ENCODE results near the gene SLC25A53.

Gene SLC25A53, protein sequence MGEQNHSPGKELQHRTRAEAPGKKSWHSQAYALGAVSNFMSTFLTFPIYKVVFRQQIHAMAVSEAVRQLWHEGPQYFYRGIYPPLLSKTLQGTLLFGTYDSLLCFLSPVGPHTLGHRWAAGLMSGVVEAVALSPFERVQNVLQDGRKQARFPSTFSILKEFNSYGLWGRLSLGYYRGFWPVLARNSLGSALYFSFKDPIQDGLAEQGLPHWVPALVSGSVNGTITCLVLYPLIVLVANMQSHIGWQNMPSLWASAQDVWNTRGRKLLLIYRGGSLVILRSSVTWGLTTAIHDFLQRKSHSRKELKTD

DNA sequence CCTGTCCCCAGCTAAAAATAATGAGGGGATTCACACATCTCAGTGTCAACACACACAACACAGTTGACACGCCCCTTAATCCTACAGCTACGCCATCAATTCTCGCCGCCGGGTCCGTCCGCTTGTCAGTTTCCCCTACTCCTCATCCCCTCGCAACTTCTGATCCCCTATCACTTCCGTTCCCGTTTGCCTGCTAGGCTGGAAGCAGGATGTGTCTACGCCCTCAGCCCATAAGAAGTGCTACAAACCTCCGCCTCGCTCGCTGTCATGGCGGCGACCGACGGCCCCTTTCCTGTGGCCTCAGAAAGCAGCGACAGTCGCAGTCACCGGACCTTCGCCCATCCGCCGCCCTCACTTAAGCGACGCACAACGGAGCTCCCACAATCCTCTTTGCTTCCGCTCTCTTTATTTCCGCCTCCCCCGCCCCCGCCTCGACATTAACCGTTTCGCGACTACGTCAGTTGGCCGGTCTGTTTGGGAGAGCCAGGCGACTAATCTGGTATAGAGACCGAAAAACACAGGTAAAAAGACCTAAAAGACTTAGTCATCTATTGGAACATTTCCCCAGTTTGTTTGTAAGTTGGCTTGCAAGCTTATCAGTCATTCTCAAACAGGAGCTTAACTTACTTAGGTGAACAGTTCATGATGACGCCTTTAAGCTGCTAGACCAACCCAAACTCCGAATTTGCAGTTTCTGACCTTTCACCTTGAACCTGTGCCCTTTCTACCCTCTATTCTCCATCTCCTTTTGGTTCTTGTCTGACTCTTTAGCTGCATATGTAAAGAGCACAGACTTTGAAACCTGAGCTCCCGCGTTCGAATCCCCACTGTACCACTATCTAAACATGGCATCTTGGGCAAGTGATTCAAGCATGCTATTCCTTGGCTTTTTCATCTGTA is at the start of gene SLC25A53:
Gene SLC25A53 (minus strand): TSS at position 380 of the 900 bp plus-strand sequence. CDS start 51,752 bp downstream, outside the sequence.
- DNase-seq (ENCODE audit: low read depth in 2 of 2) = peak; percentile 43 to 51

DNA sequence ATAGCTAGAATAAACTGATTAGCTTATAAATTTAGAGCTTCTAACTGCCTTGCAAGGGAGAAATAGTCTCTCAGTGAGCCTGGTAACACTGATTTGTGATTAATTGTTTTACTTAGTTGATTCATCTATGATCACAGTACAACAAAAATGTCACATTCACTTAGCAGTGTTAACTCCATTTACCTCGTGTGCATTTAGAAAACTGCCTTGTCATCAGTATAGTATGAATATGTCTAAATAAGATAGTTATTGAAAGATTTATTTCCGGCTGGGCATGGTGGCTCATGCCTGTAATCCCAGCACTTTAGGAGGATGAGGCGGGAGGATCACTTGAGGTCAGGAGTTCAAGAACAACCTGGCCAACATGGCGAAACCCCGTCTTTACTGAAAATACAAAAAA is 48.7 kb upstream of the SLC25A53 start:
- no peak for DNase-seq (ENCODE audit: low read depth in 2 of 2)

DNA sequence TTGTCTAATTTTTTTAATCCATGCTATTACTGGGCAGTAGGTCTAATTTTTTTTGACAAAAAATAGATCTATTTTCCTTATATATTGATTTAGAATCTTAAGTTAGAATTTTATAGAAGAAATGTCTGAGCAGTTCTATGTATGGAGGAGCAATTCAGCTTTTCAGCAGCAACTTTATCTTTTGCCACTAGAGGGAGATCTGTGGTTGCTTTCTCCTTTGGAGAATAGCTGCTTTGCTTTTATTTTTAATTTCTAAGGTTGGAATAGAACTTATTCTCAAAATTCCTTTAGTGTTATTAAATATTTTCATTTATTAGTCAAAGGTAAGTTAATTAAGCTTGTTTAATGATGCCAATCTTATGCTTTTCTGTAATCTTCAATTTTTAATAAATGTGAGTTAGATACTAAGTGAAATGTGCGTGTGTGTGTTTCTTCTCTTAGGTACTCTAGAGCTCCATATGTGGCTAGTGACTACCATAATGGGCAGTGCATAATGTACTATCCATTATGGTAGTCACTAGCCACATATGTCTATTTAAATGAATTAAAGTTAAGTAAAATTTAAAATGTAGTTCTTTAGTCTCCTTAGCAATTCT is 38.8 kb upstream of the SLC25A53 start:
- no peak for DNase-seq (ENCODE audit: low read depth in 2 of 2)

DNA sequence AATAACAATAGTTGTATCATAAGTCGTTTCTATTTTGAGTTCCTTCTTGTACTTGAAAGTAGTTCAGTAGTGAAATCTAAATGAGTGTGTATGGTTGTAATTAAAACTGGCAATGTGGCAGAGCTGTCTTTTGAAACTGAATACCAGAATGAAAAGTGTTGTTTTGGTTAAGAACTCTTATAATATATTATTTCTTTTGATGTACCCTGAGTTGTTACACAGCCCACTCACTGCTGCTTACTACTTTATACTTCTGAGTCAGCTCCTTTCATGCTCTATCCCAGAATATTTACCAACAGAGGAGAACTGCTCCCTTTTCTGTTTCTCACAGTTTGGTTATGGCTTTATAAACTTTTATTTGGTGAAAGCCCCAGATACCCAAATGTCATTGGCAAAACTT is 38.2 kb upstream of the SLC25A53 start:
- no peak for DNase-seq (ENCODE audit: low read depth in 2 of 2)

DNA sequence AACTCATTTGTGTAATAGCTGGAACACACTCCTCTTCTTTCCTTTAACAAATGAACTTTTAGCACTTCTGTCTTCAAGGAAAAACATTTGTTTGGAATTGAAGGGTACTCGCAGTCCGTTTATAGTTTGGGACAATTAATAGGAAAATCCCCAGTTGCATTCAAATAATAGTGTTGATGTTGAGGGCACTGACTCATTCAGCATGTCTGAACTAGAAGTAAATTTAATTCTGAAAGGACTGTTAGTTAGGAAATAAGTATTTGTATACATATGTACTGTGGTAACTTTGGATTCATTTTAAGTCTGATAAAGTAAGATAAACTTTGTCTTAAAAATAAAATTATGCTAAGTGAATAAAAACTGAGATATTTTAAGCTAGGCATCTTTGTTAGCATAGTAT is 36.7 kb upstream of the SLC25A53 start:
- no peak for DNase-seq (ENCODE audit: low read depth in 2 of 2)

DNA sequence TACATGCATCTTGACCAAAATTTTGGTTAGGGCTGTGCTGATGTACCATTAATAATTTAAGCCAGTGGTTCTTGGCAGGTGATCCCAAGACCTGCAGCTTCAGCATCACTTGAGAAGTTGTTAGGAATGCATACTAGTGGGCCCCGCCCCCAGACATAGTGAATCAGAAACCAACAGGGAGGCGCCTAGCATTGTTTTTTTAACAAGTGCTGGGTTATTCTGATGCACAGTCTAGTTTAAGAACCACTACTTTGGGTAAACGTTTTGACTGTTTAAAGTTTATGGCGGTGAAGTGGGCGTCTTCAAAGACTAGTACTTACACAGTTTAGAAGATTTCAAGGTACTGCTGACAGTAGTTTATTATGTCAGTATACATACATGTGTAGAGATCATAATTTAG is 33.0 kb upstream of the SLC25A53 start:
- no peak for DNase-seq (ENCODE audit: low read depth in 2 of 2)

DNA sequence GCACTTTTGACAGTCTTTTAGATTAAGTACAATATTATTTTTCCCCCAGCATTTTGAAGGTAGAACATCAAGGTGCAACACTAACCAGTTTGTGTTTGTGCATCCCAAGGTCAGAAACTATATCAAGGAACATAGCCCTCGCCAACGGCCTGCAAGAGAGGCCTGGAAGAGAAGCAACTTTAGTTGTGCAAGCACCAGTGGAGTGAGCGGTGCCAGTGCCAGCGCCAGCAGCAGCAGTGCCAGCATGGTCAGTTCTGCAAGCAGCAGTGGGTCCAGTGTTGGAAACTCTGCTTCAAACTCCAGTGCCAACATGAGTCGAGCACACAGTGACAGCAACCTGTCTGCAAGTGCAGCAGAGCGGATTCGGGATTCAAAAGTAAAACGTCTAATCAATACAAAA is 31.1 kb upstream of the SLC25A53 start:
- DNase-seq (ENCODE audit: low read depth in 2 of 2) = no peak

DNA sequence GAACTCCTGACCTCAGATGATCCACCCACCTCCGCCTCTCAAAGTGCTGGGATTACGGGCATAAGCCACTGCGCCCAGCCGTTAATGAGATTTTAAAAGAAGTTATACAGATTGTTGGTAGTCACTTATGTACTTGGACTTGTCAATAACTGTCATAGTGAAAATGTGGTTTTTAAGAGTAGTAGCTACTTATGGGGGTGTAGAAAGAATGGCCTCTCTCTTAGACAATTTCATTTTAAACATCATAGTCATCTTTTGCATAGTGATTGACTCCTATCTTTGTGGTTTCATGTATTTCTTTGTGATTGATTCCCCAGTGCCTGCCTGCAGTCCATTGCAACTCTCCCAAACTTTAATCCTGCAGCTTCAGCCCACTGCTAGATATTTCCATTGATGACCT is 26.9 kb upstream of the SLC25A53 start:
- no peak for DNase-seq (ENCODE audit: low read depth in 2 of 2)

DNA sequence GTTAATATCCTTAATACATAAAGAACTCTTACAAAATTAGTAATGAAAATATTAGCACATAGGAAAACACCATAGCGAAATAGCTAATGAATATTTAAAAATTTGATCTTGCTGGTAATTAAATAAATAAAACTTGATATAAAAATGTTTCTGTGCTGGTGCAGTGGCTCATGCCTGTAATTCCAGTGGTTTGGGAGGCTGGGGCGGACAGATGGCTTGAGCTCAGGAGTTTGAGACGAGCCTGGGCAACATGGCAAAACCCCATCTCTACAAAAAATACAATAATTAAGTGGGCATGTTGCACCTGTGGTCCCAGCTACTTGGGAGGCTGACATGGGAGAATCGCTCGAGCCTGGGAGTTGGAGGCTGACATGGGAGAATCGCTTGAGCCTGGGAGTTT is 17.0 kb upstream of the SLC25A53 start:
- DNase-seq (ENCODE audit: low read depth in 2 of 2) = no peak

DNA sequence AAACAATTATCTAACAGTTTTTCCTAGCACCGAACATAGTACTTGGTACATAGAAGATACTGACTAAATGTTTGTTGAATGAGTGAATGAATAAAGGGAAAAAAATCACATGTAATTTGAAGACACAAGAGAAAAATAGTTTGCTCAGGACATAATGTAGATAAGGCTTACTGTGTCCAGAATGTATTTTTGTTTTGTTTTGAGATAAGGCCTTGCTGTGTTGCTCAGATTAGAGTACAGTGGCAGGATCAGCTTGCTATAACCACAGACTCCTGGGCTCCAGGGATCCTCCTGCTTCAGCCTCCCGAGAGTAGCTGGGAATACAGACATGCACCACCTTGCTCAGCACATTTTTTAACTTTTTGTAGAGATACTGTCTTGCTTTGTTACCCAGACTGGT is 16.0 kb upstream of the SLC25A53 start:
- DNase-seq (ENCODE audit: low read depth in 2 of 2) = no peak

DNA sequence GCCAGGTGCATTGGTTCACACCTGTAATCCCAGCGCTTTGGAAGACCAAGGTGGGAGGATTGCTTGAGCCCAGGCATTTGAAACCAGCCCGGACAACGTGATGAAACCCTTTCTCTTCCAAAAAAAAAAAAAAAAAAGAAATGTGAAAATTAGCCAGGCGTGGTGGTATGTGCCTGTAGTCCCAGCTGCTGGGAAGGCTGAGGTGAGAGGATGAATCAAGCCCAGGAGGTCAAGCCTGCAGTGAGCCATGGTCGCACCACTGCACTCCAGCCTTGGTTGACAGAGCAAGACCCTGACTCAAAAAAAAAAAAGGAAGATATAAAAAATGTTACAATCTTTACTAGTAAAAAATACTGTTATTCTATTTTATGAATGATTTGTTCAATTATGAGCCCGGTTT is 15.3 kb upstream of the SLC25A53 start:
- no peak for DNase-seq (ENCODE audit: low read depth in 2 of 2)

DNA sequence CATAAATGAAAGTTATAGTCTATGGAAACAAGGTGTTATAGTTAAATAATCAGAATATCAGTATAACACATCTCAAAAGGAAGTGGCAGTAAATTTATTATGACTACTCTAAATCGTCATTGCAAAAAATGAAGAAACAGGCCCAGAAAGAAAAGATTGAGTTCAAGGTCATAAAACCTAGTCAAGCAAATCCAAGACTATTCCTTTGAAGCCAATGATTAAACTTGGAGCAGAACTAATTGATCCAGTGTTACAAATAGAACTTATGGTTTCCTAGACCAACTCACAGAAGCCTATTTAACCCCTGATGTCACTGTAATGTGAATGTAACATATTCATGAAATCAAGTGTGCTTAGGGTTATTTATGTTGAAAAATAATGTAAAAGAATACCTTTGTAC is 11.3 kb upstream of the SLC25A53 start:
- no peak for DNase-seq (ENCODE audit: low read depth in 2 of 2)

DNA sequence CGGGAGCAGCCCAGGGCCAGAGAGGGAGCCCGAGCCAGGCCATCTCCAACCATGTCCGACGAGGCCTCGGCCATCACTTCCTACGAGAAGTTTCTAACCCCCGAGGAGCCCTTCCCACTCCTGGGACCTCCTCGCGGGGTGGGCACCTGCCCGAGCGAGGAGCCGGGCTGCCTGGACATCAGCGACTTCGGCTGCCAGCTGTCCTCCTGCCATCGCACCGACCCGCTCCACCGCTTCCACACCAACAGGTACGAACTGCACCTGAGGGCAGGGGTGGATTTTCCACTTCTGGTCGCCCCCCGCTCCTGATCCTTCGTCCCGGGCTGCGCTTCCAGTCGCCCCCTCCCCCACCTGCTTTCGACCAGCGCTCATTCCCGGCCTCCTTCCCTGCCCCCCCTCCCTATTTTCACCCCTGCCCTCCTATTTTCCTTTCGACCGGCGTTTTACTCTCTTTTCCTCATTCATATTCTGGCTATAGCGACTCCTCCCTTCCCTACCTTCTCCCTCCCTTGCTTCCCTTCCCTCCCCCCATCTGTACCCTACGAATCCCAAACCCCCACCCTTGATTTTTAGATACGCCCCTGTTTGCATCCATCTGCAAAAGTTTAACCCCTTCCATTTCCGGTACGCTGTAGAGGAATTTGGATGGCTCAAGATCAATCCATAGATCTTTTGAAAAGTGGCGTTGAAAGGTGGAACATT is 10.1 kb upstream of the SLC25A53 start:
- DNase-seq (ENCODE audit: low read depth in 2 of 2) = no peak

DNA sequence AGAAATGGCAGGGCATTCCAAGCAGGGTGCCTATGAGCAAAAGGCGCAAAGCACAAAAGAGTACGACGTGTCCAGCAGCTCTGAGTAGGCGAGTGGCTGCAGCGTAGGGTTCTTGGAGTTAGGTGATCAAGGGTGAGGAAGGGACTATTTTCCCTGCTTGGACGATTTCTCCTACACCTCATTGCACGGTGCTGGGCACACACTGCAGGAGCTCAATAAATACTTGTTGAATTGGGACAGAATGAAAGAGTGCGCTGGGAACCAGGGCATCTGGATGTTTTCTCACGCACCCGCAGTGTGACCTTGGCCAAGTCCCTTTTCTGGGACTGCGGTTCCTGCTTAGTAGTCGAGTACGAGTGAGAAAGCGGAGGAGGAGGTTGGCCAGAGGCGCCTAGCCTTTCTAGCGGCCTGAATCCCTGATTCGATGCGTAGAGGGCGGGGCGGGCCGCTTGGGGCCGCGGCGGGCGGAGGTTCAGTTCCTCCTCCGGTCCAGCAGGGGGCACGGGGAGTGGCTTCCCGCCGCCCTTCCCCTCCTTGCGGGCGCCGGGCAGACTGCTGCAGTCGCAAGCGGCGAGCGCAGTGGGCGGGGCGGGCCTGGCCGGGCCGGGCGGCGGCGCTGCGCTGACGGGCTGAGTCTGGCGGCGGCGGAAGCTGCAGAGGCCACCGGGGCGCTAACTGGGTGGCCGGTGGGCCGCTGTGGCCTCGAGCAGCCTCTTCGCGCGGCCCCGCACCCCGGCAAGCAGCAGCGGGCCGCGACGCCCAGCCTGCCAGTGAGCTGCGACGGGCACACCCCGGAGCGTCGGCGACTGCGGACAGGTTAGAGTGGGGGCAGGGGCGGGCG is 9.3 kb upstream of the SLC25A53 start, which contains the start of gene FAM199X:
Gene FAM199X (plus strand): TSS at position 560 of the 841 bp plus-strand sequence. CDS start 333 bp downstream, outside the sequence.
- peak; percentile 63 to 64 for DNase-seq (ENCODE audit: low read depth in 2 of 2)

DNA sequence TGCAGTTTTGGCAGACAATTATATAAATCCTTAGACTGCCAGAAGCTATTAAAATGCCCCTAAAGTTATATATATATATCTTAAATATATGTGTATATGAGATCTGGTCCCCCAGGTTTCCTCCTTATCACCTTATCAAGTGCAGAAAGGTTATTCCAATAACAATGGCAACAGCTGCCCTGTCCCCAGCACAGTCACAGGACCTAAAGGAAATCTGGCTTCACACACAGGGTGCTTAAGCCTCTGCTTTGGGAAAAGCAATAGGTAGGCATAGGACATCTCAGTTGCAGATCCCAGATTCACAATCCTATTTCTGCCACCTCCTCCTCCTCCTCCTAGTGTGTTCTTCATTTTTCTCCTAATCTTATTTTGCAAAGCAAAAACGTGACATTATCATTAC is 5.8 kb downstream of the SLC25A53 start:
- DNase-seq (ENCODE audit: low read depth in 2 of 2) = no peak

DNA sequence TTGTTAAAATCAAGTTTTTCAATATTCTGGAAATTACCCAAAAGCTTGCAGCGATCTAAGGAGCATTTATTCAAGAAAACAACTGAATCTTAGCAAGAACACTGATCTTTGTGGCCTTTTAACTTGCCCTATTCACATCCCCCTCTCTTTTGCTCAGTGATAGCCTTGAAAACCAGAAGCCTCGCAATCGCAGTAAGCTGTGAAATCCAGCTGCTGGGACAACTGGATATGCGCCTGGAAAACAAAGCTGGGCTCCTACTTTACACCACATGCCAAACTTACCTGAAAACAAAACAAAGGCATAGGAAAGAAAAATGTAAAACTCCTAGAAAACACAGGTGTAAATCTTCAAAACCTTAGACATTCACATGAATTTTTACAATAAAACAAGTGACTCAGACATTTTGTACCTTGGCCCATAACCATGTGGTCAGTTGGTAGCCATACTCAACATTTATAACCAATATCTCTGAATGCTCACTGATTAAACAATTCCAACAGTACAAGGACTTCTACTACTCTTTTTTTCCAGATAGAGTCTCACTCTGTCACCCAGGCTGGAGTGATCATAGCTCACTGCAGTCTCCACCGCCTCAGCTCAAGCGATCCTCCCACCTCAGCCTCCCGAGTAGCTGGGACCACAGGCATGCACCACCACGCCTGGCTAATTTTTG is 15.6 kb downstream of the SLC25A53 start:
- DNase-seq (ENCODE audit: low read depth in 2 of 2) = no peak

DNA sequence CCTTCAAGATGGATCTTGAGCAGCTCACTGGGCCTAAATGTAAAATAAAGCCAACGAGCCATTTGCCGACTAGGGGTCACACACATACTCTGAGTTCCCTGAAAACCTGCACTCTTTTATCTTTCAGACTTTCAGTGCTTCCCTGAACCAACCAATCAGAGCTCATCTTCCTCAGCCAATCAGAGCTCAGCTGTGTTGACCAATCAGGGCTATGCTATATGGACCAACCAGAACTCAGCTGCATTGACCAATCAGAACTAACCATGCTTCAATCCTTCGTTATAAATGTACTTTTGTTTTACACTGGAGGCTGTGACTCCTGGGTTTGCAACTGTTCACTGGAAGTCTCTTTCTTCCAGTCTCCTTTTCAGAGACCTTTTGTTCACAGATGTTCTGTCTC is 19.3 kb downstream of the SLC25A53 start:
- DNase-seq (ENCODE audit: low read depth in 2 of 2) = no peak

DNA sequence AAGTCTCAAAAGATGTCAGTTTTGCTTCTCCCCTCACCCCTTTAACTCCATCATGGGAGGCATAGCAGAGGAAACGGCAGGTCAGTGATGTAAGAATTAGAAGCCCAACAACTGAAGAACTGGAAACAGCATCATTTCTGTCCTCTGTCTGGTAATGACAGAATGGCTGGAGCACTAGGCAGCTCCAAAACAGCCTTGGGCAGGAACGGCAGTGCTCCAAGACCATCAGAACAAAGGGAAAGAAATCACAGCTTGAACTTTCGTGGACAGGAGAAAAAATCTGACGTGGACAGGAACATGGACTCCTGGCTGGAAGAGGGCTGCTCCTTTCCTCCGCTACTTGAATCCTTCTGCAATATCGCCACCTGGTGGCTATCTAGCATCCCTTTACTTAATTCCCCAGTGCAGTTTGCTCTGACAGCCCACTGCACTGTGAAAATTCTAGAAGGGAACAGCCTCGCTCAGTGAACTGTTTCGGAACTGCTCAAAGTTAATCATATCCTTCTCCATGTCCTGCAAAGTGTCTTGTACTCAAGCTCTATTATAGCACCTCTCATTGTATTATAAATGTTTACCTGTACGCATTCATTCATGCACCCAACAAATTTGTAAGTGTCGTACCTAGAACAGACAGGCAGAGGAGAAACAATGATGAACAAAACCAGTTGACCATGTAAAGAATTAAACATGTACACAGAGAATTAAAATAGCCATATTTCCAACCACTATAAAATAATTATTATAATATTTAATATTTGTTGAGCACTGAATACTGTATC is 20.4 kb downstream of the SLC25A53 start:
- peak in 1 of 2 donors; percentile 25 for DNase-seq (ENCODE audit: low read depth in 2 of 2)

DNA sequence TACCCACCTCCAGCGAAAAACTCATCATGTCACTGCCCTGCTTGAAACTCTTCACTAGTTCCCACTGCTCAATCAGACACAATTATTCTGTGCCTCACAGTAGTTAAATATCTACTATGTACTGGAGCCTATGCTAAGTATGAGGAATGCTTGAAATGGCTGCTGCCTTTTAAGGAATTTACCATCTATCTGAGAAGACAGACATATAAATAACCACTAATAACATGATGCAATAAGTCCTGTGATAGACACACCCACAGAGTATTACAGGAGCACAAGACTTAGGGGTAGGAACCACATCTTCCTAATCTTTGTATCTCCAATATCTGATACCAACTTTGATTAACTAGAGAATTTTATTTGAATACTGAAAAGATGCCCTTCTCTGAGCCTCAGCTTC is 21.1 kb downstream of the SLC25A53 start:
- DNase-seq (ENCODE audit: low read depth in 2 of 2) = no peak

All from stimulated activated CD8-positive, alpha-beta memory T cell treated with anti-CD3 and anti-CD28 coated beads, Interleukin-2, amount 100 ng/mL, for 1 hour (primary cell).